GM06990 (cell line): ENCODE data around the gene NDUFB2.

Experiments
- DNase-seq: peaks from one replicate; pipeline ENCODE4 v3.0.0-alpha.2; 2011; ENCODE audit not compliant: insufficient read length; ENCODE audit errors: extremely low read depth
- H3K27me3 ChIP-seq: replicated peaks from 2 replicates; pipeline ENCODE4 v1.6.0; 2011; ENCODE audit warnings: low read length; ENCODE audit not compliant: control insufficient read depth, insufficient read depth
- H3K36me3 ChIP-seq: 2 replicates; pipeline ENCODE4 v1.5.1; 2011; ENCODE audit warnings: low read length; ENCODE audit not compliant: control insufficient read depth, insufficient read depth
- H3K4me3 ChIP-seq: replicated peaks from 2 replicates; pipeline ENCODE4 v1.5.1; 2011; ENCODE audit warnings: low read depth, mild to moderate bottlenecking, control low read depth, low read length
- TF ChIP-seq, protein P1 (sequence below): IDR thresholded peaks from 2 replicates; pipeline ENCODE4 v1.5.1; 2011; ENCODE audit warnings: low read length, control low read depth, mild to moderate bottlenecking, inconsistent platforms; ENCODE audit not compliant: insufficient read depth, poor library complexity, severe bottlenecking

The NDUFB2 gene

DNA sequence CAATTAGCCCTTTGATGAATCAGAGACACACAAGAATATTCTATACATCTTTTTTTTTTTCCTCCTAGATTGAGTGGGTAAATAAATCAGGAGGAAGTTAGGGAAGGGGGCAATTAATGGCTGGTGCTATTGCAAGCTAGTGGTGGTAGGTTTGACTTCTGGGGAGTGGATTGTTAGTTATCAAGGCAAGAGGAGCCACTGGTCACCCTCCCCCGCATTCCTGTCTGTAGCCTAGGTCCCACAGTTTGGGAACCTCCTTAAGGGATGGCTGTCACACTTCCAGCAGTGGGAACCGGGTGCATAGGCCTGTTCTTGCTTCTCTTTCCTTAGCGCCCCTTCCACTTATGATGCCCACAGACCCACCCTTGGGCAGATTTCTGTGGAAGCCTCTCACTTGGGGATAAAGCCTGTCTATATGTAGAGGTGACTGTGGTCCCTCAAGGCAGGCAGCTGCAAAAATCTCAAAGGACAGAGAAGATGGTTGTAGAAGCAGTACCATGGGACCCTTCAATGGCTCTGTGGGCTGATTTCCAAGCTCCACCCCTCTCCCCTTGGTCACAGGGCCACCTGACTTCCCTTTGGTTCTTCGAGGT, 26.1 kb upstream of the NDUFB2 start:
- DNase-seq, result no peak
- no peaks in the 10 kb centered on the region for H3K27me3 ChIP-seq
- TF ChIP-seq, protein P1, sequence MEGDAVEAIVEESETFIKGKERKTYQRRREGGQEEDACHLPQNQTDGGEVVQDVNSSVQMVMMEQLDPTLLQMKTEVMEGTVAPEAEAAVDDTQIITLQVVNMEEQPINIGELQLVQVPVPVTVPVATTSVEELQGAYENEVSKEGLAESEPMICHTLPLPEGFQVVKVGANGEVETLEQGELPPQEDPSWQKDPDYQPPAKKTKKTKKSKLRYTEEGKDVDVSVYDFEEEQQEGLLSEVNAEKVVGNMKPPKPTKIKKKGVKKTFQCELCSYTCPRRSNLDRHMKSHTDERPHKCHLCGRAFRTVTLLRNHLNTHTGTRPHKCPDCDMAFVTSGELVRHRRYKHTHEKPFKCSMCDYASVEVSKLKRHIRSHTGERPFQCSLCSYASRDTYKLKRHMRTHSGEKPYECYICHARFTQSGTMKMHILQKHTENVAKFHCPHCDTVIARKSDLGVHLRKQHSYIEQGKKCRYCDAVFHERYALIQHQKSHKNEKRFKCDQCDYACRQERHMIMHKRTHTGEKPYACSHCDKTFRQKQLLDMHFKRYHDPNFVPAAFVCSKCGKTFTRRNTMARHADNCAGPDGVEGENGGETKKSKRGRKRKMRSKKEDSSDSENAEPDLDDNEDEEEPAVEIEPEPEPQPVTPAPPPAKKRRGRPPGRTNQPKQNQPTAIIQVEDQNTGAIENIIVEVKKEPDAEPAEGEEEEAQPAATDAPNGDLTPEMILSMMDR, result no peak

DNA sequence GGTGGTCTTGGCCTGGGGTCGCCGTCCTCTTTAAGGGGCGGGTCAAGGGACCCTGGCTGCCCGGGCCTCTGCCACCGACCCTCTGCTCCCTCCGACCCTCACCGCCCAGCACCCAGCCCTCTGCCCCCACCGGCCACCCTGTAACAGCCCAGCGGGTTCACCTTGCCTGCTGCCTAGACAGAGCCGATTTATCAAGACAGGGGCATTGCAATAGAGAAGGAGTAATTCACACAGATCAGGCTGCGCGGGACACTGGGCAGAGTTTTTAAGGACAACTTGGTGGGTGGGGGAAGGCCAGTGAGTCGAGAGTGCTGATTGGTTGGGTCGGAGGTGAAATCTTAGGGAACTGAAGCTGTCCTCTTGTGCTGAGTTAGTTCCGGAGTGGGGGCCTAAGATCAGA, 24.5 kb upstream of the NDUFB2 start:
- H3K27me3 ChIP-seq, result no peaks in the 10 kb centered on the region
- no peak overlapping the region for H3K4me3 ChIP-seq
- DNase-seq, result no peak
- TF ChIP-seq, protein P1, result no peak
- no peaks in the 10 kb centered on the region for H3K36me3 ChIP-seq

More for the DNA sequence above, 26.1 kb upstream of the NDUFB2 start:
- H3K4me3 ChIP-seq, result no peak overlapping the region
- no peaks in the 10 kb centered on the region for H3K36me3 ChIP-seq

DNA sequence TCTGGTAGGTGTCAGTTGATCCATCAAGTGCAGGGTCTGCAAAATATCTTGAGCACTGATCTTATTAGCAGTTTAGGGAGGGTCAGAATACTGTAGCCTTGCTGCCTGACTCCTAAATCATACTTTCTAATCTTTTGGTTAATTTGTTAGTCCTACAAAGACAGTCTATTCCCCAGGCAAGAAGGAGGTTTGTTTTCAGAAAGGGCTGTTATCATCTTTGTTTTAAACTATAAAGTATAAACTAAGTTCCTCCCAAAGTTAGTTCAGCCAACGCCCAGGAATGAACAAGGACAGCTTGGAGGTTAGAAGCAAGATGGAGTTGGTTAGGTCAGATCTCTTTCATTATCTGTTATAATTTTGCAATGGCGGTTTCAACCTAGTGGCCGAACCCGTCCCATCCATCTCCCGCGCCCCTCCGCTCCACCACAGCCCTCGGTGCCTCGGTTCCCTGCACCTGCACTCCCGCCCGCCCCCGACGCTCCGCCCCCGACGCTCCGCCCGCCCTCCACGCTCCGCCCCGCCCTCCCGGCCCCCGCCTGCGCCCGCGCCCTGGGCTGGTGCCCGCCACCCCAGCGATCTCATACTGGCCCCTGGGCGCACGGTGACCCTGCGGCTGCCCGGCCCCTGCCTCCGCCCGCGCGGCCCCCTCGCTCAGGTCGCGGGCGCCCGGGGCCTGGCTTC, 24.0 kb upstream of the NDUFB2 start, which contains the start of gene ADCK2:
ADCK2 (plus strand) TSS at position 564 of the 681 bp plus-strand sequence. CDS start 386 bp downstream, outside the sequence.
- TF ChIP-seq, protein P1, result no peak
- H3K4me3 ChIP-seq, result peak within 1 kb of the TSS; percentile 70
- no peaks in the 10 kb centered on the region for H3K36me3 ChIP-seq
- DNase-seq, result peak; percentile 73
- H3K27me3 ChIP-seq, result no peaks in the 10 kb centered on the region

DNA sequence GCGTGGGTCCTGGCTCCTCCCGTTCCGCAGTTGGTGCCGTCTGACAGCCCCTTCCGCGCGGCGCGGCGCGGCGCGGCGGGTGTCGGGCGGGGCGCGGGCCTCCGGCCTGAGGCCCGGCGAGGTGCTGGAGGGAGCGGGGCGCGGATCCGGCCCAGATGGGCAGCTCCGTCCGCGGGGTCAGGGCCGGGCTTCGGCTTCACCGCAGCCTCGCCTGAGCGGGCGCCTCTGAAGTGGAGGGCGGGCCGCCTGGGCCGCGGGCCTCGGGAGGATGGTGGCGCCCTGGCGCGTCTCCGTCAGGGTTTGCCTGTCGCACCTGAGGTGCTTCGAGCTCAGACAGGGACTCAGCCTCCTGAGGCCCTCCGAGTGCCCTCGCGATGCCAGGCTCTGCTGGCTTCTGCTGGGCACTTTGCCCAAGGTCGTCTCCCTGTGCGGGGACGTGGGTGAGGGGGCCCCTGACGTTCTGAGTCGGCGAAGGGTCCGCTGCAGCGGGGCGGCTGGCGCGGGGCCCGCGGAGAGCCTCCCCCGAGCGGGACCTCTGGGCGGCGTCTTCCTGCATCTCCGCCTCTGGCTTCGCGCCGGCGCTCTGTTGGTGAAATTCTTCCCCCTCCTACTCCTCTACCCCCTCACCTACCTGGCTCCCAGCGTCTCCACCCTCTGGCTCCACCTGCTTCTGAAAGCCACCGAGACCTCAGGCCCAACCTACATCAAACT, 23.3 kb upstream of the NDUFB2 start:
- TF ChIP-seq, protein P1, result no peak

DNA sequence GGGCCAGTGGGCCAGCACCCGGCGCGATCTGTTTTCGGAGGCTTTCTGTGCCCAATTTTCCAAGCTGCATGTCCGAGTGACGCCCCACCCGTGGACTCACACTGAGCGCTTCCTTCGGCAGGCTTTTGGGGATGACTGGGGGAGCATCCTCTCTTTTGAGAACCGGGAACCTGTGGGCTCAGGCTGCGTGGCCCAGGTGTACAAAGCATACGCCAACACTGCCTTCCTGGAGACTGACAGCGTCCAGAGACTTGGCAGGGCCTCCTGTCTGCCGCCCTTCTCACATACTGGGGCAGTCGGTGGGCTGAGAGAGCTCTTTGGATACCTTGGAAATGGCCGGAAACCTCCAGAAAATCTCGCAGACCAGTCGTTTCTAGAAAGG, 22.7 kb upstream of the NDUFB2 start:
- Histone ChIP-seq H3K4me3 (peak overlapping the region; percentile 70), H3K27me3 (no peaks in the 10 kb centered on the region), H3K36me3 (no peaks in the 10 kb centered on the region; the same call in 1 of the 2 replicates)
- TF ChIP-seq, protein P1, result no peak
- DNase-seq, result peak; percentile 28

More for the DNA sequence above, 23.3 kb upstream of the NDUFB2 start:
- H3K36me3 ChIP-seq, result no peaks in the 10 kb centered on the region; the same call in 1 of the 2 replicates
- peak; percentile 71 for DNase-seq
- no peaks in the 10 kb centered on the region for H3K27me3 ChIP-seq
- peak overlapping the region; percentile 70 for H3K4me3 ChIP-seq
